DND-41 (cell line): Measurements from ENCODE around the gene ATP1A1.

Experiments
- ATAC-seq: fragments of 200-7000 bp; cut with Tn5 transposase; 3 replicates; pipeline ENCODE4 v1.9.1; 2021; ENCODE audit warnings: low read depth; ENCODE audit not compliant: insufficient read depth
- DNase-seq: peaks from one replicate; pipeline ENCODE4 v3.0.0-alpha.2; 2020
- H2AFZ ChIP-seq: 2 replicates; pipeline ENCODE4 v1.6.0; 2012; ENCODE audit warnings: low read depth, low read length
- H3K27ac ChIP-seq: 2 replicates; pipeline ENCODE4 v1.5.1; 2012; ENCODE audit warnings: low read length, inconsistent platforms
- H3K27me3 ChIP-seq: fragments of 200-600 bp; sonication (generic); 2 replicates; pipeline ENCODE4 v1.6.0; 2012; ENCODE audit warnings: low read length, mild to moderate bottlenecking, inconsistent platforms; ENCODE audit not compliant: insufficient read depth, poor library complexity
- H3K36me3 ChIP-seq: 2 replicates; pipeline ENCODE4 v1.5.1; 2012; ENCODE audit warnings: low read length, inconsistent platforms; ENCODE audit not compliant: insufficient read depth
- H3K4me1 ChIP-seq: 2 replicates; pipeline ENCODE4 v1.5.1; 2012; ENCODE audit warnings: mild to moderate bottlenecking, low read length; ENCODE audit not compliant: insufficient read depth
- H3K4me2 ChIP-seq: 2 replicates; pipeline ENCODE4 v1.6.0; 2012; ENCODE audit warnings: mild to moderate bottlenecking, moderate library complexity, low read length, inconsistent platforms; ENCODE audit not compliant: insufficient read depth
- H3K4me3 ChIP-seq, 2 experiments: fragments of 200-600 bp in 1 of 2; shearing (Covaris generic) in 1 of 2; 2 replicates each; pipeline ENCODE4 v1.5.1; 2012 to 2016; ENCODE audit warnings: inconsistent platforms in 2 of 2, low read length in 2 of 2, mild to moderate bottlenecking in 2 of 2, low read depth in 1 of 2, moderate library complexity in 1 of 2
- H3K79me2 ChIP-seq: 2 replicates; pipeline ENCODE4 v1.6.0; 2012; ENCODE audit warnings: low read length, inconsistent platforms; ENCODE audit not compliant: insufficient read depth
- H3K9ac ChIP-seq: 2 replicates; pipeline ENCODE4 v1.6.0; 2012; ENCODE audit warnings: low read depth, mild to moderate bottlenecking, inconsistent platforms, low read length, moderate library complexity
- H3K9me3 ChIP-seq: 2 replicates; pipeline ENCODE4 v1.5.1; 2012; ENCODE audit warnings: low read length, moderate library complexity, mild to moderate bottlenecking, inconsistent platforms; ENCODE audit not compliant: insufficient read depth, severe bottlenecking
- H4K20me1 ChIP-seq: 2 replicates; pipeline ENCODE4 v1.6.0; 2012; ENCODE audit warnings: low read length; ENCODE audit not compliant: insufficient read depth
- EZH2 ChIP-seq: IDR thresholded peaks from 3 replicates; pipeline ENCODE4 v1.6.1; 2012; ENCODE audit warnings: borderline replicate concordance, low read depth, mild to moderate bottlenecking, moderate library complexity, low read length, inconsistent platforms; ENCODE audit not compliant: severe bottlenecking
- TF ChIP-seq, protein P1 (sequence below): IDR thresholded peaks from 2 replicates; pipeline ENCODE4 v1.5.1; 2012; ENCODE audit warnings: borderline replicate concordance, low read length, moderate library complexity, mild to moderate bottlenecking; ENCODE audit not compliant: poor library complexity, severe bottlenecking; ENCODE audit errors: extremely low read depth

The ATP1A1 gene

DNA sequence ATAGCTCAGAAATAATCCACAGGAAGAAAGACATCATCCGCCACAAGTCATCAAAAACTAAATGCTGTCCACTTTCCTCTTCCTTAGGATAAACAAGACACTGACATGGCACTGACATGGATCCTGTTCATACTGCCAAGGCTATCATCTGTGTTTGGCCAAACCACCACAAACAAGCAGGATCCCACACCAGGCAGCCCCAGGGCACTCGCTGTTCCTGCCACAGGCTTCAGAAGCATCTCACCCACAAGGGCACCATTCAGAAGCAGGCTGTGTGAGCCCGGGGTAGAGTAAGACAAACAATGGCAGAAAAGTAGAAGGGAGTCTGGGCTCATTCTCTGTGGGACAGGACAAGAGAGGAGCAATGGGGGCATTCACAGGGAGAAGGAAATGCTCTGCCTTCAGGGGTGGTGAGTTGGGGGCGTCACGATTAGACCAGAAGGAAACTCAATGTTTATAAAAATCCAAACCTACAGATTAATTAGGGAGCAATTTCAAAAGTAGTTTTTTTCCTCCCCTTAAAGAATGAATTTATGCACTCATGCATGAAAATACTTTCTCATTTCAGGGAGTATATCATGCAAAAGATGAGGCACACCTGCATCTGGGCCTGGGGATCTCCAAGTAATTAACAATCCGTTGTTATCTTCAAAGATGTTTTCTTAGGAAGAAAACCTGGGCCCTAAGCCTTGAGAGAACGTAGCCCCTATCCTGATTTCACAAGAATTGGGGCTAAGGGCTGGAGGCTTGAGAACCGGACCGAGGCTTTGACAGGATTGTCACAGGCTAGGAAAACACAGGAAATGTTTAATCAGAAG is 43.3 kb upstream of the ATP1A1 start:
- no peaks in the 10 kb centered on the region for H4K20me1 ChIP-seq
- H3K4me1 ChIP-seq: peaks cover 27% of the 10 kb centered on the region
- no peak overlapping the region for H3K27ac ChIP-seq
- no peaks in the 10 kb centered on the region for H3K9me3 ChIP-seq
- H3K4me2 ChIP-seq: no peak overlapping the region
- no peak overlapping the region for H3K9ac ChIP-seq
- no peak for DNase-seq
- H2AFZ ChIP-seq: no peak overlapping the region
- no peaks in the 10 kb centered on the region for H3K27me3 ChIP-seq
- H3K4me3 ChIP-seq: no peak overlapping the region
- no peaks in the 10 kb centered on the region for H3K36me3 ChIP-seq
- ATAC-seq: no peak
- TF ChIP-seq EZH2: no peak
- TF ChIP-seq, protein P1, sequence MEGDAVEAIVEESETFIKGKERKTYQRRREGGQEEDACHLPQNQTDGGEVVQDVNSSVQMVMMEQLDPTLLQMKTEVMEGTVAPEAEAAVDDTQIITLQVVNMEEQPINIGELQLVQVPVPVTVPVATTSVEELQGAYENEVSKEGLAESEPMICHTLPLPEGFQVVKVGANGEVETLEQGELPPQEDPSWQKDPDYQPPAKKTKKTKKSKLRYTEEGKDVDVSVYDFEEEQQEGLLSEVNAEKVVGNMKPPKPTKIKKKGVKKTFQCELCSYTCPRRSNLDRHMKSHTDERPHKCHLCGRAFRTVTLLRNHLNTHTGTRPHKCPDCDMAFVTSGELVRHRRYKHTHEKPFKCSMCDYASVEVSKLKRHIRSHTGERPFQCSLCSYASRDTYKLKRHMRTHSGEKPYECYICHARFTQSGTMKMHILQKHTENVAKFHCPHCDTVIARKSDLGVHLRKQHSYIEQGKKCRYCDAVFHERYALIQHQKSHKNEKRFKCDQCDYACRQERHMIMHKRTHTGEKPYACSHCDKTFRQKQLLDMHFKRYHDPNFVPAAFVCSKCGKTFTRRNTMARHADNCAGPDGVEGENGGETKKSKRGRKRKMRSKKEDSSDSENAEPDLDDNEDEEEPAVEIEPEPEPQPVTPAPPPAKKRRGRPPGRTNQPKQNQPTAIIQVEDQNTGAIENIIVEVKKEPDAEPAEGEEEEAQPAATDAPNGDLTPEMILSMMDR: no peak
- H3K79me2 ChIP-seq: no peaks in the 10 kb centered on the region

DNA sequence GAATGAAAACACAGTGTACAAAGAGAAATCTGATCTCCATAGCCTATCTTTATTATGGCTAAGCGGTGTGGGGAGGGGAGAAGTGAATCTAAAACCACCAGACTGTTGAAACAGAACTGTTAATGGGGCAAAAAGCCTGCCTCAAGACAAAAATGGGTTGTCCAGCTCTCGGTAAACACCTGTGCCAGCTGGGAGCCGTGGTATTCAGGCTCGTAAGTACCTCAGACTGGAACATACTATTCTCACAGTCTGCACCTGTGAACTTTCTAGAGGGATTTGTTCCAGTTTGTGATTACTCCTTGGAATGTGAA is 42.7 kb upstream of the ATP1A1 start:
- no peak overlapping the region for H3K4me3 ChIP-seq
- H2AFZ ChIP-seq: no peak overlapping the region
- no peak overlapping the region for H3K9ac ChIP-seq
- ATAC-seq: no peak
- H3K79me2 ChIP-seq: no peaks in the 10 kb centered on the region
- DNase-seq: no peak
- no peak overlapping the region for H3K27ac ChIP-seq
- no peak overlapping the region for H3K4me2 ChIP-seq
- no peaks in the 10 kb centered on the region for H3K27me3 ChIP-seq
- no peak for TF ChIP-seq EZH2
- TF ChIP-seq, protein P1: no peak
- H3K4me1 ChIP-seq: peaks cover 27% of the 10 kb centered on the region
- H3K36me3 ChIP-seq: no peaks in the 10 kb centered on the region
- H3K9me3 ChIP-seq: no peaks in the 10 kb centered on the region
- H4K20me1 ChIP-seq: no peaks in the 10 kb centered on the region

DNA sequence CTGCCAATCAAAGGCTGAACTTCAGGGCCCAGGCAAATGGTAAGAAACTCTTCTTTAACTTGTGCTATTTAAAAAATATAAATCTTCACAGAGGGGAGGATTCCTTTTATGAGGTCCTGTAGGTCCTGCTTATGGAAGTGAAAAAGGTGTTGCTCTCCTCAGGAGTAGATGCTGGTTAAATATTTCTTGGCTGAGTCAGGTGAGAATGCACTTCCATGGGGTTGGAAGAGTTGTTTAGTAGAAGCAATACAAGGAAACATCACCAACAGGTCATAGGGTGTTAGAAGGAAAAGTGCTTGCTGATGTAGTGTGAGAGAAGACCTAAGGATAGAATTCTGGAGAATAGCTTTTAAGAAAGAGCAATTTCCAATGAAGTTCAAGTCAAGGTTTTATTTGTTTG is 42.2 kb upstream of the ATP1A1 start:
- no peak overlapping the region for H2AFZ ChIP-seq
- no peaks in the 10 kb centered on the region for H3K79me2 ChIP-seq
- DNase-seq (no peak), ATAC-seq (no peak)
- H3K36me3 ChIP-seq: no peaks in the 10 kb centered on the region
- no peaks in the 10 kb centered on the region for H3K27me3 ChIP-seq
- no peaks in the 10 kb centered on the region for H4K20me1 ChIP-seq
- H3K4me1 ChIP-seq: peaks cover 22% of the 10 kb centered on the region
- no peak overlapping the region for H3K27ac ChIP-seq
- H3K9ac ChIP-seq: no peak overlapping the region
- no peak for TF ChIP-seq EZH2
- TF ChIP-seq, protein P1: no peak
- H3K4me3 ChIP-seq: no peak overlapping the region
- H3K9me3 ChIP-seq: no peaks in the 10 kb centered on the region
- H3K4me2 ChIP-seq: no peak overlapping the region
